SIG-M5 treated with dmso at 0.1 percent for 504 hours (cell line): Measurements from ENCODE around the gene ACTMAP.
A peak's percentile ranks its signal among the peaks of the same experiment; 100 is the strongest.
"Not testable (repeated sequence)": the region's sequence is repeated elsewhere in the genome, so short reads cannot be mapped to it uniquely, and the experiment has no call there.

Source experiments
- DNase-seq: peaks from one replicate; lab custom pipeline; 2025; ENCODE audit not compliant: unreplicated experiment; lab: John Stamatoyannopoulos, UW

ACTMAP gene

DNA sequence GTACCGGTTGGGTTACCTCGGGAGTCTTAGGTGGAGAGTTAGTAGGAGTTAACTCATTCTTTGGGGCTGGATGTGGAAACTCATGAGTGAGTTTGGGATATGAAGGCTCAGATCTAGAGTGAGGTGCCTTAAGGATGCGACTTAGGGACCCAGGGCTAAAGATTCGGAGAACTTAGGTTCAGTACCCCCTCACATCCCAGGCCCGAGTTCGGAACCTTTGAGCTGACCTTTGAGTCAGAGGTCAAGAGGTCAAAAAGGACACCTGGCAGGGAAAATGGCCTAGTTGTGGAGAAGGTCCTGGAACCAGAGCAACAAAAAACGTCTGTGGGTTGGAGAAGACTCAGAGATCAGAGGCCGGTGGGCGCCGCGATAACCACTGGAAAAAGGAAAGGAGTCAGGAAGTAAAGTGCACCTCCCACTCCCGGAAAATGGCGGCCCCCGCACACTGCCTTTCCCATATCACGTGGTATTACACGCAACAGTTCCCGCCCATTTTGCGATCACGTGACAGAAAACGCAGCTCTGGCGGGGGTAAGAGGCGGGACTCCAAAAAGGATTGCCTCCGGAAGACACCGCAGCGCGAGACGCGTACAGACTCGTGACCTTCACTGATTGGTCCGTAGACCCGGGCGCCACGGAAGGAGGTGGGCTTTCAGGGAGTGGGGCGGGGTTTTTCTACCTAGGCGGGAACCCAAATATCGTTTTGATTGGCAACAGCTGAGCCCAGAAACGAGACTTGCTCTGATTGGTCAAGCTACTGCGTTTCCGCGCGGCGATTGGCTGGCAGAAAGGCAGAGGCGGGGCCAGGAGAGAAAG, at the start of gene ACTMAP:
ACTMAP (minus strand) TSS at position 420 of the 816 bp plus-strand sequence. CDS start 674 bp downstream, outside the sequence.
- peak; percentile 99 for DNase-seq

DNA sequence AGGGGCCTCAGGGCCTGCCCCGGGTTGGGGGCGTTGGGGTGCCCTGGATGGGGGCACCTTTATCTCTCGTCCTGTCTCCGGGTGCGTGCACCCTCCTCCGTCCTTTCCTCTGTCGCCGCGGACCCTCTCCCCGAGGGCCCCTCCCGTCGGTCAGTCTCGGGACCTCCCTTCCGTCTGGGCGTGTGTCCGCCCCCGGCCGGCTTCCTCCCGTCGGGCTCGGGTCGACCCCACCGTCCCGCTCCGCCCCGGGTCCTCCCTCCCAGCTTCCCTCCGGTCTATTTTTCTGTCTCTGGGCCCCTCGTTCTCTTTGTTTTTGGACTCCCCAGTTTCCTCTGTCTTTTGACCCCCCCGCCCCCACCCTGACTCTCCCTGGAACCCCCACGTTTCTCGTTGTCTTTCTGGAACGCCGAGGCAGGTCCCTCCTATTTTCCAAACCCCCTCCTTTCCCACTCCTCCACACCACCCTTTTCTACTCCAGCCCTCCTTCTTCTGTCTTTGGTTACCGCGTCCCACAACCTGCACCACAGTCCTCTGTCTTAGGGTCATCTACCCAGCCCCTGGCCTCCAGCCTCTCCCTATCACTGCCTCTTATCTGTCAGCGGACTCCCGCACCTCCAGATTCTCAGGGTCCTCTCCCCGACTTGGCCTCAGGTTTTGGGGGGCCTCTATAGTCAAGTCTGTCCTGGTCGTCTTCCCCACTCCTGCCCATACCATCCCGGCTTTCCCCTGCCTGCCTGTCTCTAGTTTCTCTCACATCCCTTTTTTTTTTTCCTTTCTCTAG, 49.5 kb upstream of the ACTMAP start:
- DNase-seq = peak; percentile 20

DNA sequence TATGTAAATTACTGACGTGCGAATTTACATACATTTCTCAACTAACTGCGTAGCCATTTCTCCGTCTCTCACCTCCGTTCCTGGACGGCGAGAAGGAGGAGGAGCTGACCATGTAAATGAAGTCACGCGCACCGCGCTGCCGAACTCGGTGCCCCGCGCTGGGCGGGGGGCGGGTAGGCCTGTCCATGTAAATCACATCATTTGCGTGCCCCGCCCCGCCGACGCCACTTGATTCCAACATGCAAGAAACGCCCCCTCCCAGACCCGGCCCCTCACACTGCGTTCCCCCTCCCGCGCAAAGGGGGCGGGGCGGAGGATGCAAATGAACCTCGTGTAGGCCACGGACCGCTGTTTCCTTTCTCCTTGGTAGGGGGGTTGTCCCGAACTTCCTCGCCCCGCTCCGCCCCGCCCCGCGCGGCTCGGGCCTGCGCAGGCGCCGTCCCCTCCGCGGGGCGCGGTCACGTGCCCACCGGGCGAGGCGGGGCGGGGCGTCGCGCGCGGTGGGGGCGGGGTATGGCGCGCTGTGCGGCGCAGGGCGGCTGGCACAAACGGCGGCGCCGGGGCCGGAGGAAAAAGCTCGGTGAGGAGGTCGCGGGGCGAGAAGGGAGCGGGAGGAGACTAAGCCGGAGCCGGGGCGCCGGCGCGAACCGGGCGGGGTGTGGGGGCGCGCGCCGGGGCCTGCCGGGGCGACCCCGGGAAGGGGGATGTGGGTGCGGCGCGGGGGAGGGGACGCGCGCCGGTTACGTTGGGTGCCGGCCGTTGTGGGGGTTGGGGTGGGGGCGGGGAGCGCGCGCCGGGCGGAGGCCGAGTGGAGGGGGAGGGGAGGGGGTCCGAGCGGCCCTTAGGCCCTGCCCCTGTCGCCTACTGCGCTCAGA, 48.6 kb upstream of the ACTMAP start, which contains the start of gene EGLN2:
EGLN2 (plus strand) TSS at position 509 of the 875 bp plus-strand sequence. CDS start 1,382 bp downstream, outside the sequence.
- DNase-seq = peak; percentile 98

- peak; percentile 62 for DNase-seq
Observed at GRCh38 chr19:40797963-40798682, 47.8 kb upstream of the ACTMAP start.

DNA sequence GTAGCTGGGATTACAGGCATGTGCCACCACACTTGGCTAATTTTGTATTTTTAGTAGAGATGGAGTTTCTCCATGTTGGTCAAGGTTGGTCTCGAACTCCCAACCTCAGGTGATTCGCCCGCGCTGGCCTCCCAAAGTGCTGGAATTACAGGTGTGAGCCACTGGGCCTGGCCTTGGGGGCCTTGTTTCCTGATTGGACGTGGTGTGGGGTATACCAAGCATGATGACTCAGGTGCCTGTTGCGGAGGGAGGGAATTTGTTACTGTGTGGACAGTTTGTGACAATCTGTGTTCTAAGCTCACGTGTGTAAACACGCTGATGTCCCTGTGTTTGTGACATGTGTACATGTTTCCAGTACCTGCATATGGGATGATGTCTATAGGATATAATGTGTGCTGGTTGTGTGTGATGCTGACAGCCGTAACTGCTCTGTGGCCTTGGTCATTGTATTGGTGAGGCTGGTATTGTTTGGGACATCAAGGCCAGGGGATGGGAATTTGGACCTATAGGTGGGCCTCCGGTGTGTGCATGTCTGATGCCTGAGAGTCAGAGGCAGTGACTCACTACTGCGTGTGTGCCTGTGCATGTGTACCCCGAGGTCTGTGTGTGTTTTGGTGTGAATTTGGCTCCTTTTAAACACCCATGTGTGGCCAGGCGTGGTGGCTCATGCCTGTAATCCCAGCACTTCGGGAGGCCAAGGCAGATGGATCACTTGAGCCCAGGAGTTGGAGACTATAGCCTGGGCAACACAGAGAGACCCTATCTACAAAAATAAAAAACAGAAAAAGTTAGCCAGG, 47.1 kb upstream of the ACTMAP start:
- no peak for DNase-seq

DNA sequence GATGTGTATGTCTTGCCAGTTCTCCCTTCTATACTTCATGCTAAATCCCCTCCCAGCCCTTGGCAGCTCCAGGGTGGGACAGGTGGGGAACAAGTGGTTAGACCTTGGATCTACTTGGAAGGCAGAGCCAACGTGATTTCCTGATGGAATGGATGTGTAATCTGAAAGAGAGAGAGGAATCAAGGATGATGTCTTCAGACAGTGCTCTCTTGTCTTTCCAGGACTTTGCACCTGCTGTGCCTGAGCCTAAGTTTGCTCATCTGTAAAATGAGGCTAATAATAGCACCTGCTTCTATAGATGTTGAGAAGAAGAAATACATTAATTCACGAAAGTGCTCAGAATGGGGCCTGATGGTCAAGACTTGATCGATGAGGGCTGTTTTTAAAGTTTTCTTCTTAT, 41.7 kb upstream of the ACTMAP start:
- DNase-seq = no peak

DNA sequence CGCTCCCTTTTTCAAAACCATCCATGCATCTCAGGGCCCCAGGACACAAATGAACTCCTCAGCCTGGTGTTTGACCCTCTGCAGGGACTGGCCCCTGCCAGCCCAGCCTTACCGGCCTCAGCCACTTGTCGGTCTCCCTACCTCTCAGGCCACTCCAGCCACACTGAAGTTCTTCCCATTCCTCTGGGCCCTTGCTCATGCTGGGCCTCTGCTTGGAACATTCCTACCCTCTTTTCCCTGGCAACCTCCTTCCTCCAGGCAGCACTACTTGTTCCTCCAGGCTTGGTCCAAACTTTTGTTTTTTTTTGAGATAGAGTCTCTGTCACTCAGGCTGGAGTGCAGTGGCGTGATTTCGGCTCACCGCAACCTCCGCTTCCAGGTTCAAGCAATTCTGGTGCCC, 41.1 kb upstream of the ACTMAP start:
- no peak for DNase-seq

DNA sequence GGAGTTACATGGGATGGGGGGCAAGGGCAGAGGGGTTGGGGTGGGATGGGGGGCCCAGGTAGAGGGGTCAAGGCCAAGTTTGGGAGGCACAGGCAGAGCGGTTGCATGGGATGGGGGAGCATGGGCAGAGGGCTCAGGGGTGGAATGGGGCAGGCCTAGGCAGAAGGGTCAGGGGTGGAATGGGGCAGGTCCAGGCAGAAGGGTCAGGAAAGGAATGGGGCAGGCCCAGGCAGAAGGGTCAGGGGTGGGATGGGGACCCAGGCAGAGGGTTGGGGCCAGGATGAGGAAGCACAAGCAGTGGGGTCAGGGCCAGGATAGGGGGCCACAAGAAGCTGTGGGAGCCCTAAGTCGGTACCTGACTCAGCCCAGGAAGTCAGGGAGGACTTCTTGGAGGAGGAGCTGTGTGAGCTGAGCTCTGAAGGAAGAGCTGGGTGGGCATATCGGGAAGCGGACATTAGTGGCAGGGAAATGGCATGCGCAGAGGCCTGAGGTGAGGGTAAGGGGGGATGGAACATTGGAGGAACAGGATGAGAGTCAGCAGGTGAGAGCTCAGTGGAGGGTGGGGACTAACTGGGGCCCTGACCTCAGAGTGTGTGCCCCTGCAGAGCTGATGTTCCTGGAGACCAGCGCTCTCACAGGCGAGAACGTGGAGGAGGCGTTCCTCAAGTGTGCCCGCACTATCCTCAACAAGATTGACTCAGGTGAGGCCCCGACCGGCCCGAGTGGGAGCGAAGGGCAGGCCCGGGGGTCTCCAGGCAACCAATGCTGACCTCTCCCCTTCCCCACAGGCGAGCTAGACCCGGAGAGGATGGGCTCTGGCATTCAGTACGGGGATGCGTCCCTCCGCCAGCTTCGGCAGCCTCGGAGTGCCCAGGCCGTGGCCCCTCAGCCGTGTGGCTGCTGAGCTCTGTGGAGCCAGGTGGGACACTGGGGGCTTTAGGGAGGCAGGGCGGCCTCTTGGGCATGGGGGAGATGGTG, 36.1 kb upstream of the ACTMAP start:
- no peak for DNase-seq

DNA sequence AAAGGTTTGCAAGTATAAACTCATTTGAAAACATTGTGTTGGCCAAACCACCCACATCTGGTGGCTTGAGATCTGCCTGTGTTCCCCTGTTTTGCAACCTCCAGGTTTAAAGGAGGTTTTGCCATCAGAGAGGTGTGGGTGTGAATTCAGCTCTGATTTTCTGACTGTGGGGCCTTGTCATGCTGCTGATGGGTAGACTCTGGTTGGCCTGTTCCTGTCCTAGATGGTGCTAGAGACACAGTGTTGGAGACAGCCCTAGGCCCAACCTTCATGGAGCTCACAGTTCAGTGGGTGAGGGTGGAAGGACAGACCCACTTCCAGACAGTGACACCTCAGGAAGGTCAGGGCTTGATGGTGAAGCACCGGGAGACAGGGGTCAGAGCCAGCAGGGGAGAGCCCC, 35.2 kb upstream of the ACTMAP start:
- DNase-seq = no peak

- not testable (repeated sequence) for DNase-seq
Observed at GRCh38 chr19:40784146-40784545, 33.9 kb upstream of the ACTMAP start.

GRCh38 chr19:40783711-40784110, 33.4 kb upstream of the ACTMAP start:
- DNase-seq = no peak

GRCh38 chr19:40781140-40781539, 30.9 kb upstream of the ACTMAP start:
- DNase-seq = no peak

- no peak for DNase-seq
Observed at GRCh38 chr19:40780582-40780981, 30.3 kb upstream of the ACTMAP start.

- peak; percentile 31 for DNase-seq
Observed at GRCh38 chr19:40778706-40779284, 28.5 kb upstream of the ACTMAP start.

DNA sequence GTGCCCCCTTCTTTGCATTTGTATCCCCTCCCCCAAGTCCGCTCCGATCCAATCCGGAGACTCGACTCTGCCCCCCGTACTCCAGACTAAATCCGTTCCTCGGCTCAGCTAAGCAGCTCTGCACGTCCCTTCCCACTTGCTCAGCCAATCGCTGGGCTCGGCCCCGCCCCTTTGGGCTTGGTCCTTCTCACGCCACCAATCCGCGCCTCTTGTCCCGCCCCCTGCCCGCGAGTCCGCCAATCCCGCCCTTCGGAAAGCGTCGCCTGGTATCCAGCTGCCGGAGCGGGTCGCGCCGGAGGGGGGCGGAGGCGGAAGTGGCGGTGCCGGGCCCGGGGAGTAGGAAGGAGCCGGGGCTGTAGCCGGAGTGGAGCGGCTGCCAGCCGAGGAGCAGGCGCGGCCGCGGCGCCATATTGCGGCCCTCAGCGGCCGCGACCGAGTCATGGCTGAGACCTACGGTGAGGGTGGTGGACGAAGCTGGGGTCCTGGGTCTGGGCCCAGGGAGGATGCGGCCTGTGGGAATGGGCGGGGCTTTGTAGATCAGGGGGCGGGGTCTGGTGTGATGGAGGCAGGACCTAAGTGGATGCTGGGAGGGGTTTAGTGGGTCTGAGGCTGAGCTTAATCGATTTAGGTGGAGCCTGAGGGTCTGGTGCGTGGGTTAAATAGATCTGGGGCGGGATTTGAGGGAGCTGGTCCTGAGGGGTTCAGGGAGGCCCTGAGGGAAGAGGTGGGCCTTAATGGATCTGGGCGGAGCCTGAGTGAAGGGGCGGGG, 27.8 kb upstream of the ACTMAP start, which contains the start of gene RAB4B:
RAB4B (plus strand) TSS at position 311 of the 769 bp plus-strand sequence; CDS start at position 440, 129 bp downstream.
- peak; percentile 98 for DNase-seq

- no peak for DNase-seq
Observed at GRCh38 chr19:40777645-40777936, 27.3 kb upstream of the ACTMAP start.

DNA sequence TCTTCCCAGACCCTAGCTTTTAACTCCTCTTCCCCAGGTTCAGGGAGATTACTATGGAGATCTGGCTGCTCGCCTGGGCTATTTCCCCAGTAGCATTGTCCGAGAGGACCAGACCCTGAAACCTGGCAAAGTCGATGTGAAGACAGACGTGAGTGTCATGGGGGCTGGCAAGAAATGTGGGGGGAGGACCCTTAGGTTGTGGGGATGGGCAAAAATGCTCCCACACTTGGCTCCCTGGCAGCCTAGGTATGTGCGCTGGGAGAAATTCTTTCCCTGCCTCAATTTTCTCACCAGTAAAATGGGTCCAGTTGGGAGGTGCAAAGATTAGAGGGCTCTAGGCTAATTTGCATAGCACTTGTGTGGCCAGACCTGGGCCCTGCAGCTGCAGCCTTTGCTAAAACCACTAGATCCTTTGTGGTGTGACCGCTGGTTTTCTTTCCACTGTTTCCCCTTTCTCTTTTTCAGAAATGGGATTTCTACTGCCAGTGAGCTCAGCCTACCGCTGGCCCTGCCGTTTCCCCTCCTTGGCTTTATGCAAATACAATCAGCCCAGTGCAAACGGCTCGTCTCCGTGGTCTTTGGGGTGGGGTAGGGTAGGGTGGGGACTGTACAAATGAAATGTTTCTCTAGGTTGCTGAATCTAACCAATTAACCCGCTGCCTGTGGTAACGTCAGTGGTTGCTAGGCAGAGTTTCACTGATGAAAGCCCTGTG, 26.8 kb upstream of the ACTMAP start:
- DNase-seq = peak; percentile 96
